ENCODE measurements around the gene DPP7. TPM values are rescaled to one million over a fixed set of nuclear protein-coding genes. Genes with fewer than 3 reads are reported as not detected.

The DPP7 gene
- total RNA-seq, 4 donors from 2014 or later, result 41.1 to 109 (median 62.4) TPM

DNA sequence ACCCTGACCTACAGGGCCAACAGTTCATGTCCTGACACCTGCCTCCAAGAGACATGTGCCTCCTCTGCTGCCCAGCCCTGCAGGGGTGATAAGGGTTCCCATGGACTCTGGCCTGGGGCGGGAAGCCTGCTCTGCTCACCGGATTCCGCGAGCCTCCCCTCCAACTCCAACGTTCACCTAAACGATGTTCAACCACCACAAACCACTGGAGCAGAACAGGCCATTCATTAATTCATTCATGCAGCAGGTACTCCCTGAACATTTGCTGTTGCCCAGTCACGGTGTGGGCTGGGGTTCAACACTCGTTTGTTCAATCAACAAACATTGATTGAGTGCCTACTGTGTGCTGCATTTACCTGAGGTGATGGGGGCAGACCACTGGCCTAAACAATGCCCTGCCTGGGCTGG lies 40.5 kb downstream of the DPP7 start:
- H3K4me3 ChIP-seq, result no peak overlapping the region
- TF ChIP-seq POLR2A (IDR thresholded peaks at IDR 0.05), result no peak
- TF ChIP-seq, protein P1, sequence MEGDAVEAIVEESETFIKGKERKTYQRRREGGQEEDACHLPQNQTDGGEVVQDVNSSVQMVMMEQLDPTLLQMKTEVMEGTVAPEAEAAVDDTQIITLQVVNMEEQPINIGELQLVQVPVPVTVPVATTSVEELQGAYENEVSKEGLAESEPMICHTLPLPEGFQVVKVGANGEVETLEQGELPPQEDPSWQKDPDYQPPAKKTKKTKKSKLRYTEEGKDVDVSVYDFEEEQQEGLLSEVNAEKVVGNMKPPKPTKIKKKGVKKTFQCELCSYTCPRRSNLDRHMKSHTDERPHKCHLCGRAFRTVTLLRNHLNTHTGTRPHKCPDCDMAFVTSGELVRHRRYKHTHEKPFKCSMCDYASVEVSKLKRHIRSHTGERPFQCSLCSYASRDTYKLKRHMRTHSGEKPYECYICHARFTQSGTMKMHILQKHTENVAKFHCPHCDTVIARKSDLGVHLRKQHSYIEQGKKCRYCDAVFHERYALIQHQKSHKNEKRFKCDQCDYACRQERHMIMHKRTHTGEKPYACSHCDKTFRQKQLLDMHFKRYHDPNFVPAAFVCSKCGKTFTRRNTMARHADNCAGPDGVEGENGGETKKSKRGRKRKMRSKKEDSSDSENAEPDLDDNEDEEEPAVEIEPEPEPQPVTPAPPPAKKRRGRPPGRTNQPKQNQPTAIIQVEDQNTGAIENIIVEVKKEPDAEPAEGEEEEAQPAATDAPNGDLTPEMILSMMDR (IDR thresholded peaks at IDR 0.05), result no peak
- H3K27me3 ChIP-seq, result peaks cover 0 to 11% (median 0%) of the 10 kb centered on the region in 4 donors
- DNase-seq, result no peak
- intact Hi-C loops (cut with DNase I), result no loop called here
- H3K27ac ChIP-seq, result no peak overlapping the region
- H3K36me3 ChIP-seq, result peaks cover 0 to 5% (median 0%) of the 10 kb centered on the region in 3 donors
- peaks cover 35 to 62% (median 39%) of the 10 kb centered on the region in 3 donors for H3K4me1 ChIP-seq
- no peaks in the 10 kb centered on the region for H3K9me3 ChIP-seq
- 88 to 93% methylated on average over 3 to 5 of the region's 8 CpGs for WGBS, 2 donors

DNA sequence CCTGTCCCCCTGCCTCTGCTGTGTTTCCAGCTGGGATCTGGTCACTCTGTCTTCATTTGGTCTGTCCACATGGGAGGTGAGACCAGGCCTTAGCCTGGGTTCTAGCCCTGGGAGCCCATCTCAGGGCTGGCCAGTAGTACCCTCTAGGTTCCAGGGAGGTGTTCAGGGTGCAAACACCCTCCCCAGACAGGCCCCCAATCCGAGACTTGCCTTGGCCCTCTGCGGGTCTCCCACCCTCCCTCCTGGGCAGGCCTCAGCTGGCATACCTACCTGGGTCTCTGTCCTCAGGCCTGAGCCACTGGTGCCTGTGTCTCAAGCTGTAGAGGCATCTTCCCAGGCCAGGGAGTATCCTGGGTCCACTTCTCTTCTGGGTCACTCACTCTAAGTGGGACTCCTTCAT lies 43.3 kb downstream of the DPP7 start:
- WGBS, 2 donors, result 83% methylated on average over 2 of the region's 2 CpGs; no CpG with 5 or more reads in 1 of the 2 donors

DNA sequence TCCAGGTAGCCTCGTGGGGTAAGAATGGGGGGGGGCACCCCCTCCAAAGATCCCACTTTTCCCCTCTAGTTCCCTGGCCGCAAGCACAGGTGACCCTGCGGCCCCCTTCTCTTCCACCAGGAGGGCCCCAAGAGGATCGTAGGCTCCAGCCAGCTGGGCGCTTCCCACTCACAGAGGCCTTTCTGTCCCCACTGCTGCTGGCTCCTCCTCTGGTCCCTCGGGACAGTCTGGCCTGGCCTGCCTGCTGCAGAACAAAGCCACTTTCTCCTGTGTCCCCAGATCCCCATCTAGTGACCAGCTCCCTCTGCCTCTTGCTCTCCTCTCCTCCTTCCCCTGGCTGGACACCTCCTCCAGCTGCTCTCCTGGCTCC lies 43.6 kb downstream of the DPP7 start:
- no peaks in the 10 kb centered on the region for H3K36me3 ChIP-seq
- TF ChIP-seq, protein P1 (IDR thresholded peaks at IDR 0.05), result peak in 1 of 6 experiments; percentile 26
- TF ChIP-seq POLR2A (IDR thresholded peaks at IDR 0.05), result no peak
- peaks cover 0 to 23% (median 0%) of the 10 kb centered on the region in 4 donors for H3K27me3 ChIP-seq
- 17 to 20% methylated on average over 5 of the region's 6 CpGs for WGBS, 2 donors
- peaks cover 29 to 52% (median 31%) of the 10 kb centered on the region in 3 donors for H3K4me1 ChIP-seq
- peak overlapping the region; percentile 51 to 84 (median 73) for H3K27ac ChIP-seq
- no peak for DNase-seq
- H3K9me3 ChIP-seq, result no peaks in the 10 kb centered on the region
- intact Hi-C loops (cut with DNase I), result no loop called here
- H3K4me3 ChIP-seq, result peak overlapping the region; percentile 34 to 79 (median 50)

More for the DNA sequence above, 43.3 kb downstream of the DPP7 start:
- no peak for TF ChIP-seq POLR2A (IDR thresholded peaks at IDR 0.05)
- TF ChIP-seq, protein P1 (IDR thresholded peaks at IDR 0.05), result no peak
- intact Hi-C loops (cut with DNase I), result no loop called here
- peaks cover 0 to 23% (median 0%) of the 10 kb centered on the region in 4 donors for H3K27me3 ChIP-seq
- no peaks in the 10 kb centered on the region for H3K36me3 ChIP-seq
- DNase-seq, result no peak
- no peaks in the 10 kb centered on the region for H3K9me3 ChIP-seq
- H3K27ac ChIP-seq, result peak overlapping the region; percentile 51 to 84 (median 73)
- H3K4me1 ChIP-seq, result peaks cover 29 to 52% (median 31%) of the 10 kb centered on the region in 3 donors
- H3K4me3 ChIP-seq, result peak overlapping the region in 1 of 4 donors; percentile 79

DNA sequence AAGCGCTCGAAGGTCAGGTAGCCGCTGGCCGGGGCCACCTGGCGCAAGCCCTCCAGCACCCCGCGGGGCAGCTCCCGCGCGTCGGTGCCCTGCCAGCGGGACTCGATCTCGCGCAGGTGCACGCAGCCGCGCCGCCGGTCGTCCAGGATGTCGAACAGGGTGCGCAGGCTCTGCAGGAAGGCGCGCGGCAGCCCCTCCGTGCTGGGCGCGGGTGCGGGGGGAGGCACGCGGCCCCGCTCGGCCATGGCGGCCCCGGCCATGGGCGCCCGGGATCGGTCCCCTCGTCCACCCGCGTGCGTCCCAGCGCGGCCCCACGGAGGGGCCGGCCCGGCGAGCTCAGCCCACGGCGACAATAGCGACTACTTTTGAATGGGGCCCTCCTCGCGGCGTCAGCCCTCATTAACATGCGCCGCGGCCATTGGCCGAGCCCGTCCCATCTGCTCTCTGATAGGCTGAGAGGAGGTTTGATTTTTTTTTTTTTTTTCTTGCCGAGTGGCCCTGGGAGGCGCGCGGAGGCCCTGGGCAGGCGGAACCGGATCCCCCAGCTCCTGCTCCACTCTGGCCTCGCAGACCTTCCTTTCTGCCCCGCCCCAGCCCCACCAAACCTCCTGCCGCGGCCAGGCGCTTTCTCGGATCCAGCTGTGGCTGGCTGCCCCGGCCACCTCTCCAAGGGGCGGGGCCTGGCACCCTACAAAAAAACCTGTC lies 44.2 kb downstream of the DPP7 start, which contains the start of gene SAPCD2:
Gene SAPCD2, minus strand, starts transcription at position 357 of the 705 bp plus-strand sequence. Its CDS starts 97 bp downstream, at position 260.
- H3K27ac ChIP-seq, result peak within 1 kb of the TSS; percentile 51 to 84 (median 73)
- intact Hi-C loops (cut with DNase I), result no loop called here
- DNase-seq, result peak; percentile 49
- peaks cover 26 to 49% (median 31%) of the 10 kb centered on the region in 3 donors for H3K4me1 ChIP-seq
- peaks cover 0 to 23% (median 0%) of the 10 kb centered on the region in 4 donors for H3K27me3 ChIP-seq
- peak within 1 kb of the TSS; percentile 34 to 79 (median 50) for H3K4me3 ChIP-seq
- H3K36me3 ChIP-seq, result no peaks in the 10 kb centered on the region
- no peaks in the 10 kb centered on the region for H3K9me3 ChIP-seq
- WGBS, 2 donors, result 0% methylated on average over 23 to 29 of the region's 74 CpGs
- TF ChIP-seq POLR2A (IDR thresholded peaks at IDR 0.05), result peak in 2 of 4 donors; percentile 26 to 60
- TF ChIP-seq, protein P1 (IDR thresholded peaks at IDR 0.05), result peak in 1 of 6 experiments; percentile 4

DNA sequence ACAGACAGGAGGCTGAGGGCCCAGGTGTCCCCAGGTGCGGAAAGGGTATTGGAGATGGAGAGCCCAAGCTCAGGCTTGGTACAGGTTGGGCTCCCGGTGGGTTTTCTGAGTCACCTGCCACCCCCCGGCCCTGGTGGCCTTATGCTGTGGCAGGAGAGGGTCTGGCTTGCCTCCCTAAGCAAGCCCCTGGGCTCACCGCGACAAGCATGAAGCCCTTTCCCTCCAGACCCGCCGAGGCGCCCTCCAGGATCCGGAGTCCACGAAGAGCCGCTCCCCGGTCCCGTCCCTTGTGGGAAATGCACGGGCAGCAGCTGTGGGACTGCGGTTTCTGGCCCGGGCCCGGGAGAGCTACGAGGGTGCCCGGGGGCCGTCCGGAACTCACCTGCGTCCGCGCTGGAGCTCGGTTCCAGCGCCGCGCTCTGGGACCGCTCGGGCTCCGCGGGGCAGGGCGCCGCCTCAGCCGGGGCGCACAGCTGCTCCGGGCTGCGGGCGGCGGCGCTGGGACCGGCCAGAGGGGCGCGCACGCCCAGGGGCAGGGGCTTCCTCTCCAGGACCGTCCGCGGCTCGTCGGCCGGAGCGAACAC lies 44.9 kb downstream of the DPP7 start:
- Histone ChIP-seq H3K27ac (peak overlapping the region in 2 of 4 donors; percentile 51 to 84), H3K4me3 (peak overlapping the region; percentile 34 to 79 (median 50)), H3K36me3 (no peaks in the 10 kb centered on the region), H3K27me3 (peaks cover 0 to 23% (median 0%) of the 10 kb centered on the region in 4 donors), H3K9me3 (no peaks in the 10 kb centered on the region), H3K4me1 (peaks cover 20 to 51% (median 31%) of the 10 kb centered on the region in 3 donors)
- 18% methylated on average over 3 of the region's 52 CpGs; no CpG with 5 or more reads in 1 of the 2 donors for WGBS, 2 donors
- intact Hi-C loops (cut with DNase I), result no loop called here
- TF ChIP-seq POLR2A (IDR thresholded peaks at IDR 0.05), result no peak
- TF ChIP-seq, protein P1 (IDR thresholded peaks at IDR 0.05), result no peak
- no peak for DNase-seq
